ENCODE measurements around the gene VPS13A.
"Not testable (repeated sequence)": the region's sequence is repeated elsewhere in the genome, so short reads cannot be mapped to it uniquely, and the experiment has no call there.

Gene VPS13A

GRCh38 chr9:77293949-77294348 lies 116.6 kb downstream of the VPS13A start:
- DNase-seq, result no peak

GRCh38 chr9:77304543-77304942 lies 127.2 kb downstream of the VPS13A start:
- no peak for DNase-seq

DNA sequence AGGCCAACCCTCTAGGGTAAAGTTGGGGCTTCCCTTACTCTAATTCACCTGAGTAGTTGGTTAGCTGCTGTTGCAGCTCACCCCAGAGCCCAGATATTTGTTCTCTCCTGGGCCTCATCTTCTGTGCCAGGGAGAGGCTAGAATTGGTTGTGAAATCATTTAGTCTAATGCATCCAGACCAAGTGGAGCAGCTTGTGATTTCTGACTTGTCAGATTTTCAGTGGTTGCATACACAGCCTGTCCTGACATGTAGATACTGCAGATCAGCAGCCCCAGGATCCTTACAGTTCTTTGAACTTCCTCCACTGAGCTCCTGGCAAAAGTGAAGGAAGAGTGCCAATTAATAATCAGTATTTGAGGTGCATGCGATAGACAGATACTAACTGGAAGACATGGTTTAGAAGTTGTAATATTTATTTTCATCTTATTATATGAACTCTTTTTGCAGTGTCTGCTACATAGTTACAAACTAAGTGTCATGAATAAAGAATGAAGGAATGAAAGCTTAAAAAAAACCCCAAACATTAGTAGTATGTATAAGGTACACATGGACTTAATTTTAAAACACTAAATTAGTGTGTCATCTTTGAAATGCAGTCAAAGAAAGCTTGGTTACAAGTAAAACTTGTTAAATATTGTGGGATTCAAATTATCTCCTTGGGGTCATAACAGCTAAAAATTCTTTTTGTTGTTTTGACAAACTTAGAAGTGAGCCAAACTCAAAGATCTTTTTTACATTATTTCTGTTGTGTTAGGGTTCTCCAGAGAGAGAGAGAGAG lies 128.5 kb downstream of the VPS13A start:
- DNase-seq, result no peak

GRCh38 chr9:77307166-77307565 lies 129.8 kb downstream of the VPS13A start:
- DNase-seq, result no peak

DNA sequence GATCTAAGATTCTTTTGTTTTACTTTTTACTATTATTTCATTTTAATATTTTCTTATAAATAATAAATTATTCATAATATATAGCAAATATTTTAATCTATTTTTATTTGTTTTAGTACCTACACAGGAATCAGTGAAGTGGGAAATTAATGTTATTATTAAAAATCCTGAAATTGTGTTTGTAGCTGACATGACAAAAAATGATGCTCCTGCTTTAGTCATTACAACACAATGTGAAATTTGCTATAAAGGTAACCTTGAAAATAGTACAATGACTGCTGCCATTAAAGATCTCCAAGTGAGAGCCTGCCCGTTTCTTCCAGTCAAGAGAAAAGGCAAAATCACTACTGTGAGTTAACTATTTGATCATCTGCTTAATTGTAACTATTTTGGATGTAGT lies 138.7 kb downstream of the VPS13A start:
- DNase-seq, result no peak

- DNase-seq, result no peak
Measured at GRCh38 chr9:77325058-77325457, 147.7 kb downstream of the VPS13A start.

GRCh38 chr9:77328102-77328501 lies 150.8 kb downstream of the VPS13A start:
- DNase-seq, result no peak

DNA sequence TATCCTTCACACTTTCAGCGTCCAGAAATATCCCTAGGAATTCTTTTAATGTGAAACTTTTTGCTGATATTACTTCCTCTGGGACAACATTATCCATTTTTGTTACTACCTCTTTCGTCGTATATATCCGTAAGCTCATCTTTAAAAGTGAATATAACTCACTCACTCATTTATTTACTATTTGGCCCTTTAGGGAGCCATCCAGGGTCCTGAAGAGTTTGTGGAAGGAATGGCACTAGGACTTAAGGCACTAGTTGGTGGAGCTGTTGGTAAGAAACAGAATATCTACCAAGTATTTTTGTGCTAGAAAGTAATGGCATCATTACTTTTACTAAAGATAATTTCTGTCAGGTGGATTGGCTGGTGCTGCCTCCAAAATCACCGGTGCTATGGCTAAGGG lies 192.7 kb downstream of the VPS13A start:
- no peak for DNase-seq

DNA sequence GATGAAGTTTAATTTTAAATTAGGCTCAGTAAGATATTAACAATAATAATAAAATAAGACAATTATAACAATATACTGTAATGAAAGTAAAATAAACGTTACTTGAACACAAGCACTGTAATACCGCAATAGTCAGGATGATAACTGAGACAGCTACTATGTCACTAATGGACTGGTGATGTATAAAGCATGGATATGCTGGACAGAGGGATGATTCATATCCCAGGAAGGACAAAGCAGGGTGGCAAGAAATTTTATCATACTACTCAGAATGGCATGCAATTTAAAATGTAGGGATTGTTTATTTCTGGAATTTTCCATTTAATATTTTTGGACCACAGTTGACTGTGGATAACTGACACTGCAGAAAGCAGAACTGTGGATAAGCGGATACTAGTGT lies 196.9 kb downstream of the VPS13A start:
- DNase-seq, result no peak

DNA sequence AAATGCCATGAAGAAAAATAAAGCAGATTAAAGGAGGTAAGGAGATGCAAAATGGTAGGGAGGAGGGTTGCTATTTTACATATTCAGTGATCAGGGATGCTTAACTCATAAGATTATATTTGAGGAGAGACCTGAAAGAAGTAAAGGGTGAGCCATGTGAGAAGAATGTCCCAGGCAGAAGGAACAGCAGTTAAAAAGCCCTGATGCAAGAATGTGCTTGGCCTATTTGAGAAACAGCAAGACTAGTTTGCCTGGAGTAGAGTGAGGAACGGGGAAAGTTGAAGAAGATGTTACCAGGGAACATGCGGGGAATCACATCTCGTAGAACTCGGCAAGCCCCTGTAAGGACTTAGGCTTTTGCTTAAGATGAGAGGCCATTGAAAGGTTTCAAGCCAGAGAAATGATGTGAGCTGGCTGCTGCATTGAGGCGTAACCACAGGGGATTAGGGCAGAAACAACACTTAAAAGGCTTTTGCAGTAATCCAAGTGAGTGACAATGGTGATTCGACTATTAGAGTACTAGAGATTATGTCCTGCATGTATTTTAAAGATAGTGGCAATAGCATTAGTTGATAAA lies 198.7 kb downstream of the VPS13A start:
- no peak for DNase-seq

DNA sequence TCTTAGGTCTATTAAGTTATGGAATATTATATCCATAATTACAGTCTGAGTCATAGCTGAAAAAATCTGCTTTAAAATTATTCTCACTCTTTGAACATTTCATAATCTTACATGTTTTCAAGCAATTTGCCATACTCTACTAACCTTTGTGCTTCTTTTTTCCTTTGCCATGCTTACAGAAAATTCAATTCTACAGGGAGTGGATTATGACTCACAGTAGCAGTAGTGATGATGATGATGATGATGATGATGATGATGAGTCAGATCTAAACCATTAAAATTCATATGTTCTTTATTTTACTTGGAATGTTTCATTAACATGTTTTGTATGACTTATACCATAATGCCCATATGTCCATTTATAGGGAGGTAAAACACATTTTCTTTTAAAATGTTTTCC lies 207.1 kb downstream of the VPS13A start:
- DNase-seq, result no peak

DNA sequence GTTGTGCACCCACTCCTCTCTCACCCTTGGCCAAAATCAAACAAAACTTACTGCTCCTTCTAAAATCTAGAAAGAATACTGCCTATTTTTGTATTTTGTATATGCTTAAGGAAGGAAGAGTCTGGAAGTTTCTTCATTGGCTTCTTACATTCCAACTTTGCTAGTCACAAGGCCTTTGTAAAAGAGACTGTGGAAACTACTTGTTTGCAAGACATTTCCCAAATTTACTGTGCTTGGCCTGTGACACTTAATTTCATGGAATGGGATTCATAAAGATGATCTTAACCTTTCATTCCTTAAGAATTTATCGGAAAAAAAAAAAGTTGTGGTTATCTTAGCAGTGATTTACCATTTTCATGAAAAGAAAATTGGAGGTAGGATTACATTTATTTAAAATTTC lies 208.9 kb downstream of the VPS13A start:
- no peak for DNase-seq

DNA sequence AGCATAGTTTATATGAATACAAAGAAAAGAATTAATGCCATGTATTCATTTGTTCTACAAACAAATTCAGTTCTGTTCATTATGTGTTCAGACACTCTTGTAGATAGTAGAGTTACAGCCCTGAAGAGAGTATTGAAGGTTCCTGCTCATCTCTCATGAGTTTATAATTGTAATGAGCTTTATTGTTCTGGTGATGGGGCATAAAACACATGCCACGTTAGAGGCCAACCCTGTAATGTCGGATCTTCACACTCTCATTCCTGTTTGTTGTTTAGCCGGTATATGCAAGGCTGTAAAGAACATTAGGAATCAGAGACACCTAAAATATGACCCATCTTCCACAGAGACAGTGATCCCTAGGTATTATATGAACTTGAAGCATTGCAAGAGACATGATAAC lies 214.5 kb downstream of the VPS13A start:
- no peak for DNase-seq

- DNase-seq, result no peak
Measured at GRCh38 chr9:77392328-77392727, 215.0 kb downstream of the VPS13A start.

- not testable (repeated sequence) for DNase-seq
Measured at GRCh38 chr9:77398581-77398980, 221.2 kb downstream of the VPS13A start.

DNA sequence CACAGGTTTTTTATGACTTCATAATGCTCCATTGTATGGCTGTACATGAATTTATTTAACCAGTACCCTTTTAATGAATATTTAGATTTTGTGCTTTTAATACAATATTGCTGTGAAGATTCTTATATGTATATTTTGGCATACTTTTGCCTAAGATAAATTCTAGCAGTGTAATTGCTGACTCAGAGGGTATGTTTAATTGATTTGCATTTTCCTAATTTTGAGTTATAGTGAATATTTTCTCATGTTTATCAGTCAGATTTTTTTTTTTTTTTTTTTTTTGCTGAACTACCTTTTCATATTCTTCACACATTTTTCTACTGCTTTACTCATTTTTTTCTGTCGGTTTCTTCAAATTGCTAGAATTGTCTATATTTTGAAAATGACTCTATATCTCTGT lies 222.6 kb downstream of the VPS13A start:
- DNase-seq, result no peak

GRCh38 chr9:77402286-77402685 lies 225.0 kb downstream of the VPS13A start:
- no peak for DNase-seq

GRCh38 chr9:77403239-77403638 lies 225.9 kb downstream of the VPS13A start:
- DNase-seq, result no peak

GRCh38 chr9:77408521-77408920 lies 231.2 kb downstream of the VPS13A start:
- not testable (repeated sequence) for DNase-seq

DNA sequence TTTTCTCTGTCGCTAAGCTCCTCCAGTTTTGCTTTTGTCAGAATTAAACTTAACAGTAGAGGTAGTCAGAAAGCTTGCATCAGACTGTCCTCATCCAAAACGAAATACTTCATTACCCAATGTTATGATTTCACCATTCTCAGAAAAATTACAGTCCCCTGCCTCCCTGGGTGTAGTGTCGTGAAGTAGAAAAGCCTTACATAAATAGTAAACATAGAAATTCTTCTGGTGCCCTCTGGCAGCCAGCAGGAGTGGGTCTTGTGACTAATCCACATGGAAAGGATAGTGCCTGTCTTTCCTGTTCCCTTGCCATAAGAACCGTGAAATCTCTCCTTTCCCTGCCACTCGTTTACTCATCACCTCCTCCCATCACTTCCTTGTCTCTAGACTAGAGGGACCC lies 240.2 kb downstream of the VPS13A start:
- DNase-seq, result no peak

DNA sequence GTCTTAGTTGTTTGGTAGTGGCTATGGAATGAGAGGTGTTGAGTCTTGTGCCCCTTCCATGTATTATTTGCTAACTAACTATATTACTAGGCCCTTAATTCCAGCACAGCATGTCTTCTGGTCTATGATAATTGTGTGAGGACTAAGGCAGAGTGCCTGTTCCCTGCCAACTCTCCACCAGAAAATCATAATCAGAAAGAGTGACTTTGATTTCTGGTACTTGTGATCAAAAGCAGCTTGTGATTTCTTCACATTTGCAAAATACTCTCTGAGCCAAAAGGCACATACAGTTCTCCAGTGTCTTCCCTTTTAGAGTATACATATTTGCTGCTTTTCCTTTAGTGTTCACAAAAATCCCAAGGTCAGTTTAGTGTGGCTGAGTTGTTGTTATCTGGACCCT lies 240.9 kb downstream of the VPS13A start:
- no peak for DNase-seq

GRCh38 chr9:77420641-77421040 lies 243.3 kb downstream of the VPS13A start:
- no peak for DNase-seq

GRCh38 chr9:77421506-77422265 lies 244.4 kb downstream of the VPS13A start:
- DNase-seq, result no peak
